GM21381 (cell line): ENCODE results near the gene DSE.
A peak's percentile ranks its signal among the peaks of the same experiment; 100 is the strongest.

Source experiments
- ATAC-seq: cut with Tn5 transposase; IDR thresholded peaks from one replicate; pipeline ENCODE4 v1.9.1; 2021; ENCODE audit warnings: mild to moderate bottlenecking, moderate library complexity; ENCODE audit not compliant: unreplicated experiment

DSE gene

DNA sequence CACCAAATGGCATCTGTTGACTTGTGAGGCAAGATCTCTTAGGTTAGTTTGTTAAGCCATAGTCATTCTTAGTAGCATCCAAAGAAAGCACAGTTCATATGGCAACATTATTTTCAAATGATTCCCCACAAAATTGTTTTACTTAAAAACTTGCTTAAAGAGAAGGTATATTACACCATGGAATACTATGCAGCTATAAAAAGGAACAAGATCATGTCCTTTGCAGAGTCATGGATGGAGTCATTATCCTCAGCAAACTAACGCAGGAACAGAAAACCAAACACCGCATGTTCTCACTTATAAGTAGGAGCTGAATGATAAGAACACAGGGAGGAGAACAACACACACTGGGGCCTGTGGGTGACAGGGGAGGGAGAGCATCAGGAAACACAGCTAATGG, 10.9 kb upstream of the DSE start:
- no peak for ATAC-seq

GRCh38 chr6:116362276-116362675, 8.5 kb upstream of the DSE start:
- ATAC-seq, result no peak

GRCh38 chr6:116363759-116364158, 7.0 kb upstream of the DSE start:
- ATAC-seq, result no peak

GRCh38 chr6:116364321-116364720, 6.4 kb upstream of the DSE start:
- ATAC-seq, result no peak

DNA sequence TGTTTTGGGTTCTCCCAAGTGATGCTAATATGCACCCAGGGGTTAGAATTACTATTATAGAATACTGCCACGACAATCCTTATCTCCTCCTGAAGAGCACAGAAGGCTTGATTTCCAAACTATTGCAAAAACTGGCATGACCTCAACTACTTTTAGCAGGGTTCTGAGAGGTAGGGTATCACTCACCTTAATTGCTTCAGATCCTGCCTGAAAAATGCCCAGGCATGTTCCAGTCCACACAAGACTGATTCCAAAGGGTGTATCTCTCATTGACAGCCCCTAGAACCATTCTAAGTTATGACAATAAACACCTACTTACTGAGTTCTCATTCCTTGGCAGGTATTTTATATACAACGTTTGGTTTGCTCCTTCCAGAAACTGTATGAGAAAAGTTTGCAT, 5.0 kb upstream of the DSE start:
- ATAC-seq, result no peak

GRCh38 chr6:116366740-116367275, 3.9 kb upstream of the DSE start:
- no peak for ATAC-seq

- peak; percentile 44 for ATAC-seq
Measured at GRCh38 chr6:116369540-116369939, 1.2 kb upstream of the DSE start.

DNA sequence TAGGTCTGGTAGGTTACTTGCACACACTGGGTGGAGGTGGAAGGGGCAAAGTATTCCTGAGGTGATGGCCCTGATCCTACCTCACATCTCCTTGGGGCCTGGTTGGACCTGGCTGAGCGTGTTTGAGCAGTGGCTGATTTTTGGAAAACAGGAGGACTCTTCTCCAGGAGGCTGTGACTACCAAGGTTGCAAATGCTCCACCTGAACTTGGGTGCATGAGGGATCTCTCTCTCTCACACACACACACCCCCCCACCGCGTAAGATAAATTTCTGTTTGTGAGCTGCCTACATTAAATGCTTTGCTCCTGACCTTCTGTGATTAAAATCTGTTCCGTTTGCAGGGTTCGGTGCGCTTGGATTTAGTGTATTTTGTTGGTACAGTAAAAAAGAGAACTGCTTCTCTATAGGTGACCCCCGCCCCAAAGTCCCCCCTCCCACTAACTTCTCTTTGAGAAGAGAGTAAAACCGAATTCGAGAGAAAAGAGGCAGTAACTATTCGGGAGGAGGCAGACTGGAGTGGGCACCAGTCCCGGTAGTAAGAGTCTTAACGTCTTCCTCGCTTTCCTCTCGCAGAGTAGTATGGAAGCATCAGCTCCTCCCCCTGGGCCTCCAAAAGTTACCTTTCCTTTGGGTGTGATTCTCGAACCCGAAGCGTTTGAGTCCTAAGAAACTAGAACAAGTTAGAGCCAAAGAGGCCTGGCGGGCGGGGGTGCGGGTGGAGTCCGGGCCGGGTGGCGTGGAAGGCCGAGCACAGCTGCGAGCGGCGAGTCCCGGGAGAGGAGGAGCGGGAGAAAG, 585 bp upstream of the DSE start:
- ATAC-seq, result peak; percentile 55

GRCh38 chr6:116371120-116371917, 572 bp downstream of the DSE start:
- peak; percentile 46 for ATAC-seq

DNA sequence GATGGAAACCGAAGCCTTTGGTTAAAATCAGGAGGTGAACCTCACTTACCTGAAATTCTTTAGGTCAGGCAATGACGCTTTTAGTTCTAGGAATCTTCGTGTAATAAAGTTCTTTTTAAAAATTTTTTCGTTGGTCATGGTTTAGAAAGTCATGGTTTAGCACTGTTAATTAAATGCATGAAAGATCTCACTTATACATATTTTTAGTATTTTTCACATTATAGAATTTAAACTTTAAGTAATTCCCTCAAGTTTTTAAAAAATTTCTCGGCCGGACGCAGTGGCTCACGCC, 1.1 kb downstream of the DSE start:
- no peak for ATAC-seq

- no peak for ATAC-seq
Measured at GRCh38 chr6:116373300-116373699, 2.6 kb downstream of the DSE start.

- no peak for ATAC-seq
Measured at GRCh38 chr6:116373940-116374339, 3.2 kb downstream of the DSE start.

GRCh38 chr6:116374586-116374985, 3.8 kb downstream of the DSE start:
- no peak for ATAC-seq

DNA sequence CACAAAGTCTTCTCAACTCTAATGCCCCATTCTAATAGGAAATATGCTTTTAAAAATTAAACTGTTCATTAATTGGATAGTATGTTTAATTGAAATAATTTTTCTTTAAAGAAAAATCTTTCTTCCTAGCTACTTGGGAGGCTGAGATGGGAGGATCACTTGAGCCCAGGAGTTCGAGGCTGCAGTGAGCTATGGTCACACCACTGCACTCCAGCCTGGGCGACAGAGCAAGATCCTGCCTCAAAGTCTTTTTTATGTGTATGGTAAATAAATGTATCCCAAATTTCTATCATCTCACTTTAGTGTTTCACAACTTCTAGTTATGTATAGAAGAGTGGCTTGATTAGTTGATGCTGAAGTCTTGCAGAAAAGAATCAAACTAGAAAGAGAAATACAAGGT, 4.5 kb downstream of the DSE start:
- no peak for ATAC-seq

GRCh38 chr6:116376149-116376548, 5.4 kb downstream of the DSE start:
- ATAC-seq, result no peak

GRCh38 chr6:116379764-116380163, 9.0 kb downstream of the DSE start:
- no peak for ATAC-seq

GRCh38 chr6:116380346-116380745, 9.6 kb downstream of the DSE start:
- no peak for ATAC-seq

DNA sequence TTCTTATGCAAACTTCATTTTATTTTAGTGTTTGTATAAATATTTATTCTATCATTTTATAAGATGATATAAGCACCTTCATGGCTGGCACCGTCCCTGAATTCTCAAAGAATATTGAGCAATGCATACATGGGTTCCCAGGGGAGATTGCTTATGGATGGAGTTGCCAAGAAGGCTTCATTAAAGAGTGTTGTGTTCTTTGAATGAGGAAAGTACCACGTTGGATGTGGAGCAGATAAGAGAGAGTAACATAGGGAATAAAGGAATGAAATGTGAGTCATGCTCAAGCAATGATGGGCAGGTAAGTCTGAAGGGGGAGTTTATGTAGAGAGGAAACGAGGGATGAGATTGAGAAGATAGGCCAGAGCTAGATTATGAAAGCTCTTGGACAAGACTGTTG, 10.3 kb downstream of the DSE start:
- no peak for ATAC-seq

DNA sequence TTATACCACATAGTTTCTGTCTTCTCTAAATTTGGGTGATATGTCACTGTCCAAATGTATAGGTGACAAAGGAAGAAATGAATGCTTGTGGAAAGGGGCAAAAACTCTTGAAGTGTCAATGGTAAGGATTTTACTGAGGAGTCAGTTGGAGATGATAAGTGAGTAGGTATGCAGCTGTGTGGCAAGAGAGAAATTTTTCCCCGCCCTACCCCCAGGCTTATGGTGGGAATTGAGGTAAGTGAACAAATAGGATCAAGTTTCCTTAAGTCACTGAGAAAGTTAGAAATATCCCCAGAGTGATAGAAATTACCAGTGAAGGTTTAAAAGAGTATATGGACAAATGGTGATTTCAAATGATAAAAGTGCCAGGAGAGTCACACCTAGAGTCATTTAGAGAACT, 11.8 kb downstream of the DSE start:
- no peak for ATAC-seq

DNA sequence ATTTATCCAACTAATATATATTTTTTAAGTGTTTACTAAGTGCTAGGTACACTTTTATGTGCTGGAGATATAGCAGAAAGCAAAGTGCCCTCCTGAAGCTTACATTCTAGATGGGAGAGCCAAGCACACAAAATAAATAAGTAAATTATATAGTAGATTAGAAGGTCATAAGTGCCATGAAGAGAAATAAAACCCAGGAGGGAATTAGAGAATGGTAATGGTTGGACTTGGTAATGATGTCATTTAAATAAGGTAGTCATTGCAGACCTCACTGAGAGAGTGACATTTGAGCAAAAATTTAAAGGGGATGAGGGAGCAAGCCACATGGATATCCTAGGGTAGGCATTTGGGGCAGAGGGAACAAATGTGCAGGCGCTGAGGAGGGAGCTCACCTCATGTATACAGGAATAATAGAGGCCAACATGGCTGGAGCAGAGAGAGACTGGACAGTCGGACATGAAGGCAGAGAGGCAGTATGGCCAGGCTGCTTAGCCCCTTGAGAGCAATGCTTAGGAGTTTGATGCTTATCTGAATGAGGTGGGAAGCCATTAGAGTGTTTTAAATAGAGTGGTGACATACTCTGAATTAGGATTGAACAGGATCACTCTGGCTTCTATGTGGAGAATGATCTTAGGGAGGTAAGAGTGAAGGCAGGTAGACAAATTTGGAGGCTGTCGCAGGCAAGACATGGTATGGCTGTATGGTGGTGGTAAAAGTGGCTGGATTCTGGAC, 14.1 kb downstream of the DSE start:
- ATAC-seq, result no peak

DNA sequence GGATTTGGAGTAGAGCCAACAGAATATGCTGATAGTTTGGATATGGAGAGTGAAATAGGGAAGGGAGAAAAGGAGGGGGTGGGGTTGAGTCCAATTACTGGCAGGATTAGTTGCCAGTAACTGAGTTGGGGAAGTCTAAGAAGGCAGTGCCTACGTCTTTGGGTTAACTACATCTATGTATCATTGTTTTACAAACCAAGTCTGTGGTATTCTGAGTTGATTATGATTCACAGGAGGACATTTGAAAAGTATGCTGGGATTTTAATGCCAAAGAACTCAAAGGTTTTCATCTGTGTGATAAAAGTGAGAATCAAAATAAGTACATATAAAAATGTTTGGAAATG, 14.7 kb downstream of the DSE start:
- no peak for ATAC-seq

DNA sequence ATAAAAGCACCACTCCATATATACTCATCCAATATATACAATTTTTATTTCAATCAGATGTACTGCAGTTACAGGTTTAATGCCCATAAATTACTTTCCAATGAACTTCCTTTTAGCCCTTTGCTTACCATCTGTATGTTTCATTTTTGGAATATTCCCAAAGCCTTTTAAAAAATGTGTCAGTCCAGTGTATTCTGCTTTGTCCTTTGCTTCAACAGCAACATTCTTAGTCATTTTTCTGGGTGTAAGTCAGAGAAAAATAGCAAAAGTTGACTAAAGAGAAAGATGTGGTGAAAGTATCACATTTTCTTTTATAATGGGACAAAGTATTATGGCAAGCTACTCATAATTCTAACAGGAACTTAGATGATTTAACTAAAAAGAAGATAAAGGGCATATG, 15.2 kb downstream of the DSE start:
- no peak for ATAC-seq
